H1 (cell line): ENCODE measurements around the gene CASP8AP2.

Experiments
- EZH2 ChIP-seq: fragments of 200-600 bp; sonication (generic); IDR thresholded peaks from 2 replicates; pipeline ENCODE4 v1.7.1; 2012; ENCODE audit warnings: low read depth, mild to moderate bottlenecking, moderate library complexity, low read length, inconsistent platforms; ENCODE audit not compliant: severe bottlenecking
- POLR2A ChIP-seq, 2 experiments: IDR thresholded peaks; 1 replicate in 1 of 2; 2 replicates in 1 of 2; pipeline ENCODE4 v1.6.1; 2011; ENCODE audit warnings: low read depth in 2 of 2, low read length in 2 of 2, mild to moderate bottlenecking in 2 of 2; ENCODE audit errors: control extremely low read depth in 1 of 2
- POLR2AphosphoS5 ChIP-seq: IDR thresholded peaks from 2 replicates; pipeline ENCODE4 v1.6.1; 2011; ENCODE audit warnings: low read depth, low read length
- RAD21 ChIP-seq, 2 experiments: IDR thresholded peaks in 1 of 2; conservative IDR thresholded peaks in 1 of 2; 2 replicates each; pipeline ENCODE4 v1.6.1; 2011; ENCODE audit warnings: low read depth in 2 of 2, low read length in 2 of 2, improper control_type of control experiment in 1 of 2, inconsistent platforms in 1 of 2, mild to moderate bottlenecking in 1 of 2, moderate library complexity in 1 of 2
- SIN3A ChIP-seq, 2 experiments: IDR thresholded peaks in 1 of 2; conservative IDR thresholded peaks in 1 of 2; 2 replicates each; pipeline ENCODE4 v1.6.1; 2011 to 2012; ENCODE audit warnings: low read length in 2 of 2, improper control_type of control experiment in 1 of 2, low read depth in 1 of 2, mild to moderate bottlenecking in 1 of 2
- TF ChIP-seq, protein P1 (sequence below): IDR thresholded peaks from 2 replicates; pipeline ENCODE4 v1.6.1; 2011; ENCODE audit warnings: low read depth, mild to moderate bottlenecking, low read length; ENCODE audit not compliant: insufficient read depth
- TF ChIP-seq, protein P2 (sequence below), 3 experiments: IDR thresholded peaks; 1 replicate in 2 of 3; 2 replicates in 1 of 3; pipeline versions ENCODE4 v1.5.1 to v1.6.1; 2011; ENCODE audit warnings: low read length in 3 of 3, mild to moderate bottlenecking in 3 of 3, inconsistent platforms in 2 of 3, low read depth in 1 of 3, moderate library complexity in 1 of 3; ENCODE audit not compliant: insufficient read depth in 1 of 3; ENCODE audit errors: control extremely low read depth in 1 of 3

DNA sequence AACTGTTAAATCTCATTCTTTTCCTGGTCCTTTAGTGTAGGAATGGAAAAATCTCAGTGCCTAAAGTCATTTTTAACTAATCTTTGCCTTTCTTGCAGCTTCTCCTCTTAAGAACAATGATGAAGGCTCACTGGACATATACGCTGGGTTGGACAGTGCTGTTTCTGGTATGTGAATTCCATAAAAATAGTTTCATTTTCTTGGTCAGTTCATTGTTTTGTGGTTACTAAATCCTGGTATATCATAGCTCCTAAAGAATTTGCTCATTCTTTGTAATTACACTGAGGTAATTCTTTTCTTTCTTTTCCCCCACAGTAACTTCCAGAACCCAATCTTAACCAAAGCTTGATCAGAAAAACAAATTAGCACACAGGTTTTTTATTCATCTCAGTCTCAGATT, 23.4 kb downstream of the CASP8AP2 start:
- TF ChIP-seq, protein P1, sequence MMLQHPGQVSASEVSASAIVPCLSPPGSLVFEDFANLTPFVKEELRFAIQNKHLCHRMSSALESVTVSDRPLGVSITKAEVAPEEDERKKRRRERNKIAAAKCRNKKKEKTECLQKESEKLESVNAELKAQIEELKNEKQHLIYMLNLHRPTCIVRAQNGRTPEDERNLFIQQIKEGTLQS: no peak
- TF ChIP-seq POLR2A (IDR thresholded peaks at IDR 0.05; ENCODE audit: control extremely low read depth in 1 of 2, low read depth in 2 of 2, low read length in 2 of 2) (no peak), SIN3A (conservative IDR thresholded peaks at IDR 0.05 in 1 of 2, IDR thresholded peaks at IDR 0.05 in 1 of 2; ENCODE audit: low read depth in 1 of 2, low read length in 2 of 2) (no peak), EZH2 (no peak), RAD21 (IDR thresholded peaks at IDR 0.05 in 1 of 2, conservative IDR thresholded peaks at IDR 0.05 in 1 of 2; ENCODE audit: low read depth in 2 of 2, low read length in 2 of 2) (no peak), POLR2AphosphoS5 (no peak)
- TF ChIP-seq, protein P2, sequence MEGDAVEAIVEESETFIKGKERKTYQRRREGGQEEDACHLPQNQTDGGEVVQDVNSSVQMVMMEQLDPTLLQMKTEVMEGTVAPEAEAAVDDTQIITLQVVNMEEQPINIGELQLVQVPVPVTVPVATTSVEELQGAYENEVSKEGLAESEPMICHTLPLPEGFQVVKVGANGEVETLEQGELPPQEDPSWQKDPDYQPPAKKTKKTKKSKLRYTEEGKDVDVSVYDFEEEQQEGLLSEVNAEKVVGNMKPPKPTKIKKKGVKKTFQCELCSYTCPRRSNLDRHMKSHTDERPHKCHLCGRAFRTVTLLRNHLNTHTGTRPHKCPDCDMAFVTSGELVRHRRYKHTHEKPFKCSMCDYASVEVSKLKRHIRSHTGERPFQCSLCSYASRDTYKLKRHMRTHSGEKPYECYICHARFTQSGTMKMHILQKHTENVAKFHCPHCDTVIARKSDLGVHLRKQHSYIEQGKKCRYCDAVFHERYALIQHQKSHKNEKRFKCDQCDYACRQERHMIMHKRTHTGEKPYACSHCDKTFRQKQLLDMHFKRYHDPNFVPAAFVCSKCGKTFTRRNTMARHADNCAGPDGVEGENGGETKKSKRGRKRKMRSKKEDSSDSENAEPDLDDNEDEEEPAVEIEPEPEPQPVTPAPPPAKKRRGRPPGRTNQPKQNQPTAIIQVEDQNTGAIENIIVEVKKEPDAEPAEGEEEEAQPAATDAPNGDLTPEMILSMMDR (IDR thresholded peaks at IDR 0.05; ENCODE audit: control extremely low read depth in 1 of 3, insufficient read depth in 1 of 3, low read depth in 1 of 3, low read length in 3 of 3): no peak
